Tibial nerve (tissue), 4 donors: Measurements from ENCODE around the gene NOB1. TPM values are rescaled to one million over a fixed set of nuclear protein-coding genes. Genes with fewer than 3 reads are reported as not detected.
A peak's percentile ranks its signal among the peaks of the same experiment; 100 is the strongest.
"Not testable (repeated sequence)": the region's sequence is repeated elsewhere in the genome, so short reads cannot be mapped to it uniquely, and the experiment has no call there.

Experiments used
- DNase-seq, 2 donors: peaks; one replicate each; pipeline ENCODE4 v3.0.0-alpha.2; 2019; ENCODE audit warnings: low spot score in 2 of 2
- H3K27ac ChIP-seq, 4 donors: fragments of 200-600 bp; sonication (generic) in 3 of 4; one replicate each; pipeline ENCODE4 v1.5.1; 2017 to 2019; ENCODE audit warnings: mild to moderate bottlenecking in 1 of 4
- H3K27me3 ChIP-seq, 2 donors: fragments of 200-600 bp; sonication (generic) in 1 of 2; one replicate each; pipeline versions ENCODE4 v1.5.1 to v1.6.0; 2017 to 2019
- H3K36me3 ChIP-seq, 3 donors: fragments of 200-600 bp; sonication (generic); one replicate each; pipeline ENCODE4 v1.5.1; 2018 to 2019
- H3K4me1 ChIP-seq, 4 donors: fragments of 200-600 bp; sonication (generic) in 3 of 4; one replicate each; pipeline ENCODE4 v1.5.1; 2017 to 2019
- H3K4me3 ChIP-seq, 4 donors: fragments of 200-600 bp; sonication (generic) in 3 of 4; one replicate each; pipeline ENCODE4 v1.5.1; 2017 to 2019; ENCODE audit warnings: mild to moderate bottlenecking in 1 of 4, moderate library complexity in 1 of 4
- H3K9me3 ChIP-seq, 4 donors: fragments of 200-600 bp; sonication (generic) in 3 of 4; one replicate each; pipeline ENCODE4 v1.5.1; 2017 to 2019
- EP300 ChIP-seq, 2 donors: sonication (generic); formaldehyde crosslinking; IDR thresholded peaks; one replicate each; pipeline ENCODE4 v1.6.1; 2017; ENCODE audit warnings: antibody characterized with exemption in 2 of 2, mild to moderate bottlenecking in 1 of 2
- POLR2A ChIP-seq, 2 donors: fragments of 450-650 bp; IDR thresholded peaks; one replicate each; pipeline ENCODE4 v1.6.1; 2017; ENCODE audit warnings: antibody characterized with exemption in 2 of 2, mild to moderate bottlenecking in 2 of 2, moderate library complexity in 2 of 2
- WGBS, 2 donors: methylation state at CpG; one replicate each; pipeline ENCODE4 v1.1.5; 2018; 5-methylcytosine and 5-hydroxymethylcytosine counted together
- total RNA-seq, 4 donors: library from RNA; depleted of rRNA; stranded (reverse); fragments of >200 nt; gene quantifications; one replicate each; pipeline ENCODE4 v1.1.0, GENCODE V29; 2016
- TF ChIP-seq, protein P1 (sequence below), 5 experiments: fragments of 200-600 bp in 3 of 5; fragments of 450-650 bp in 2 of 5; sonication (generic) in 3 of 5; IDR thresholded peaks; one replicate each; pipeline ENCODE4 v1.5.1; 2016 to 2019; ENCODE audit warnings: antibody characterized with exemption in 5 of 5, mild to moderate bottlenecking in 3 of 5, moderate library complexity in 2 of 5

Gene NOB1
- total RNA-seq, 4 donors from 2014 or later: 23.2 to 42.3 (median 38.1) TPM

- peak overlapping the region; percentile 85 to 93 (median 90) for H3K27ac ChIP-seq
- H3K27me3 ChIP-seq: no peaks in the 10 kb centered on the region
- H3K4me1 ChIP-seq: peaks cover 4 to 19% (median 6%) of the 10 kb centered on the region in 4 donors
- no peaks in the 10 kb centered on the region for H3K9me3 ChIP-seq
- 7 to 8% methylated on average over 14 of the region's 14 CpGs for WGBS, 2 donors
- peak overlapping the region; percentile 70 to 92 (median 78) for H3K4me3 ChIP-seq
- no peaks in the 10 kb centered on the region for H3K36me3 ChIP-seq
- TF ChIP-seq EP300 (IDR thresholded peaks at IDR 0.05) (no peak), POLR2A (IDR thresholded peaks at IDR 0.05) (no peak)
- TF ChIP-seq, protein P1, sequence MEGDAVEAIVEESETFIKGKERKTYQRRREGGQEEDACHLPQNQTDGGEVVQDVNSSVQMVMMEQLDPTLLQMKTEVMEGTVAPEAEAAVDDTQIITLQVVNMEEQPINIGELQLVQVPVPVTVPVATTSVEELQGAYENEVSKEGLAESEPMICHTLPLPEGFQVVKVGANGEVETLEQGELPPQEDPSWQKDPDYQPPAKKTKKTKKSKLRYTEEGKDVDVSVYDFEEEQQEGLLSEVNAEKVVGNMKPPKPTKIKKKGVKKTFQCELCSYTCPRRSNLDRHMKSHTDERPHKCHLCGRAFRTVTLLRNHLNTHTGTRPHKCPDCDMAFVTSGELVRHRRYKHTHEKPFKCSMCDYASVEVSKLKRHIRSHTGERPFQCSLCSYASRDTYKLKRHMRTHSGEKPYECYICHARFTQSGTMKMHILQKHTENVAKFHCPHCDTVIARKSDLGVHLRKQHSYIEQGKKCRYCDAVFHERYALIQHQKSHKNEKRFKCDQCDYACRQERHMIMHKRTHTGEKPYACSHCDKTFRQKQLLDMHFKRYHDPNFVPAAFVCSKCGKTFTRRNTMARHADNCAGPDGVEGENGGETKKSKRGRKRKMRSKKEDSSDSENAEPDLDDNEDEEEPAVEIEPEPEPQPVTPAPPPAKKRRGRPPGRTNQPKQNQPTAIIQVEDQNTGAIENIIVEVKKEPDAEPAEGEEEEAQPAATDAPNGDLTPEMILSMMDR (IDR thresholded peaks at IDR 0.05): no peak
- DNase-seq: no peak
Measured at GRCh38 chr16:69762814-69763598, 8.3 kb upstream of the NOB1 start.

DNA sequence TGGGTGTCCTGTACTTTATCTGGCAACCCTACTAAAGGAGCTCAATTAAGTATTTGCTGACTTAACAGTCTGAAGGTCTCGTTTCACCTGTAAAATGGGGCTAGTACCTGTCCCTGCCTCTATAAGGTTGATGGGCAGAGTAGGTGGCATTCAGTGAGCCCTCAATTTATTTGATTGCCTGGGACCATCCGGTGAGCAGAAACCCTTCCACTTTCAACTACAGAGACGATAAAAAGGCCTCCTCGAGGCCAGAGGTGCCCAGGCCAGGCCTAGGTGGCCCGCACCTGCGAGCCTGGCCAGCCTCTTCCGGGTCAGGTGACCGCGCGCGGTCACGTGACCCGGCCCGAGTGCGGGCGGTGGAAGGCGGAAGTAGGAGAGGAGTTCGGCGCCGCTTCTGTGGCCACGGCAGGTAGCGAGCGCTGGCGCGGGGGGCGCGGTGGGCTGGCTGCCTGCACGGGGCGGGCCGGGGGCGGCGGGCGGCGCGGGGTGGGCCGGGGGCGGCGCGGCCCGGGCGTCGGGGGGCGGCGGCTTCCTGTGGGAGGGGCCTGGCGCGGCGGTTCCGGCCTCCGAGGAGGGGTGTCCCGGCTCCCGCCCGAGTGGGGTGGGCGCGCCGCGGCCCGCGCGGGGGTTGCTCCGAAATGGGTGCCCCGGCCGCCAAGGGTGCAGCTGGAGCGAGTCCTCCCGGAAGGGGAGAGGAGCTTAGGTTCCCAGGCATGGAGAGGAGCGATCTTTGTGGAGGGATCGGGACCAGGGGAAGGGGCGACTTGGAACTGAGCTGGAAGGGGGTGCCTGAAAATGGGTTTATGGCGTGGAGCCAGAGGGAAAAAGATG, 7.5 kb upstream of the NOB1 start, which contains the start of gene WWP2:
Gene WWP2, plus strand, starts transcription at position 350 of the 831 bp plus-strand sequence. CDS start 24,679 bp downstream, outside the sequence.
- H3K4me1 ChIP-seq: peaks cover 4 to 19% (median 6%) of the 10 kb centered on the region in 4 donors
- peak; percentile 49 to 52 for DNase-seq
- TF ChIP-seq, protein P1 (IDR thresholded peaks at IDR 0.05): no peak
- peak; percentile 40 to 53 for TF ChIP-seq POLR2A (IDR thresholded peaks at IDR 0.05)
- peak in 1 of 2 donors; percentile 72 for TF ChIP-seq EP300 (IDR thresholded peaks at IDR 0.05)
- peak within 1 kb of the TSS; percentile 85 to 93 (median 90) for H3K27ac ChIP-seq
- H3K9me3 ChIP-seq: no peaks in the 10 kb centered on the region
- no peaks in the 10 kb centered on the region for H3K36me3 ChIP-seq
- no peaks in the 10 kb centered on the region for H3K27me3 ChIP-seq
- peak within 1 kb of the TSS; percentile 70 to 92 (median 78) for H3K4me3 ChIP-seq
- WGBS, 2 donors: 1 to 2% methylated on average over 30 to 46 of the region's 68 CpGs

GRCh38 chr16:69757375-69757774, 2.6 kb upstream of the NOB1 start:
- not testable (repeated sequence) for H3K4me3 ChIP-seq, DNase-seq, H3K9me3 ChIP-seq, H3K36me3 ChIP-seq, H3K27me3 ChIP-seq, H3K27ac ChIP-seq
- whole genome bisulfite sequencing, 2 donors: 89 to 92% methylated on average over 13 of the region's 13 CpGs
- H3K4me1 ChIP-seq: peaks cover 0 to 27% (median 14%) of the 10 kb centered on the region in 4 donors

DNA sequence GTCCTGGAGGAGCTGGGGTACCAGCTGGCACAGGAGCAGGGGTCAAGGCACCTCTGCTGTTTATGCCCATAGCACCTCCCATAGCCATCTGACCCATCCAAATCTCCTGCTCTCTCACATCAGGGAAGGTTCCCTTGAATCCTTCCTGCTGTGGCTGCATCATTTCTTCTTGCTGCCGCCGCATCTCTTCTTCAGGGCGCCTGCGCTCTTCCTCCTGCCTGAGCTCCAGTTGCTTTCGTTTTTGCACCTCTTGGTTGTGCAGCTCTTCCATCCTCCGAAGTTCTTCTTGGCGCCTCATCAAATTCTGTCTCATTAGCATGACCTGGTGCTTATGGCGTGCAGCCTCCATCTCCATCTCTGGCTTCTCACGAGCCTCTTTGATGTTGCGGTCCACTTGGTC, 2.0 kb upstream of the NOB1 start:
- Histone ChIP-seq H3K4me1 (peaks cover 0 to 30% (median 13%) of the 10 kb centered on the region in 4 donors), H3K27me3 (no peaks in the 10 kb centered on the region), H3K27ac (no peak overlapping the region), H3K9me3 (no peaks in the 10 kb centered on the region), H3K36me3 (peaks cover 0 to 13% (median 0%) of the 10 kb centered on the region in 3 donors), H3K4me3 (no peak overlapping the region)
- DNase-seq: no peak
- WGBS, 2 donors: 90 to 94% methylated on average over 10 of the region's 10 CpGs
- TF ChIP-seq POLR2A (IDR thresholded peaks at IDR 0.05) (no peak), EP300 (IDR thresholded peaks at IDR 0.05) (no peak)
- TF ChIP-seq, protein P1 (IDR thresholded peaks at IDR 0.05): no peak

DNA sequence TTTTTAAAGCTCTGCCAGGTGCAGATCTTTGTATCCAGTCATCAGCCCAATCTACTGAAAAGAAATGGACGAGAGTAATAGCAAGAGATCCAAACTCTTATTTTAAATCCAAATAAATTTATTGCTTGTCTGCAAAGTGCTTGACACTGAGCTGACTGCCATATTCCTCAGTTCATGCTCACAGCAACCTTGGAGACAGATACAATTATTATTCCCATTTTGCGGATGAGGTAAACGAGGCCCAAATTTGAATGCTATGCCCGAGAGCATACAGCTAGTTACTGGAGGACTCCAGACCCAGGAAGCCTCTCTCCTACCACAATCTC, 620 bp downstream of the NOB1 start:
- peak overlapping the region; percentile 77 to 97 (median 91) for H3K4me3 ChIP-seq
- H3K27me3 ChIP-seq: no peaks in the 10 kb centered on the region
- peaks cover 0 to 27% (median 12%) of the 10 kb centered on the region in 4 donors for H3K4me1 ChIP-seq
- peaks cover 0 to 39% (median 1%) of the 10 kb centered on the region in 3 donors for H3K36me3 ChIP-seq
- TF ChIP-seq POLR2A (IDR thresholded peaks at IDR 0.05): no peak
- TF ChIP-seq, protein P1 (IDR thresholded peaks at IDR 0.05): no peak
- TF ChIP-seq EP300 (IDR thresholded peaks at IDR 0.05): no peak
- no peak for DNase-seq
- H3K27ac ChIP-seq: peak overlapping the region; percentile 55 to 85 (median 77)
- WGBS, 2 donors: 10 to 16% methylated on average over 4 of the region's 4 CpGs
- no peaks in the 10 kb centered on the region for H3K9me3 ChIP-seq
